PC-9 (cell line): Measurements from ENCODE around the gene MAPKBP1. TPM values are rescaled to one million over a fixed set of nuclear protein-coding genes. Genes with fewer than 3 reads are reported as not detected.

Experiments used
- BruUV-seq: library from RNA; stranded (reverse); fragments of 400-500 nt; replicated peaks from 2 replicates; lab custom pipeline; 2021; lab: Mats Ljungman, UMichigan
- CTCF ChIA-PET: fragments of 300-600 bp; sonication (Branson Sonifier 250); formaldehyde crosslinking; loops from one replicate; lab custom pipeline; 2022; ENCODE audit warnings: antibody characterized with exemption; lab: Charles Lee
- POLR2A ChIA-PET: fragments of 300-600 bp; sonication (Branson Sonifier 250); formaldehyde crosslinking; loops from one replicate; lab custom pipeline; 2022; ENCODE audit warnings: antibody characterized with exemption; ENCODE audit not compliant: unreplicated experiment; lab: Charles Lee
- DNase-seq, 2 experiments: peaks; one replicate each; pipeline versions ENCODE4 v3.0.0 to v3.0.0-alpha.2; 2015 to 2022; ENCODE audit warnings: mixed read lengths in 1 of 2
- H2AFZ ChIP-seq: fragments of 200-600 bp; sonication (generic); 2 replicates; pipeline ENCODE4 v1.8.1; 2017; ENCODE audit warnings: antibody characterized with exemption
- H3F3A ChIP-seq: fragments of 200-600 bp; sonication (generic); 2 replicates; pipeline ENCODE4 v1.8.1; 2017; ENCODE audit warnings: antibody characterized with exemption, mild to moderate bottlenecking, low read depth; ENCODE audit not compliant: insufficient read depth
- H3K27ac ChIP-seq: fragments of 200-600 bp; sonication (generic); 2 replicates; pipeline ENCODE4 v1.6.1; 2016; ENCODE audit warnings: mixed run types
- H3K27me3 ChIP-seq: fragments of 200-600 bp; sonication (generic); 2 replicates; pipeline ENCODE4 v1.6.1; 2016; ENCODE audit warnings: low read depth, mixed run types; ENCODE audit not compliant: insufficient read depth
- H3K36me3 ChIP-seq: fragments of 200-600 bp; sonication (generic); 2 replicates; pipeline ENCODE4 v1.6.1; 2016; ENCODE audit warnings: low read depth, mixed run types
- H3K4me1 ChIP-seq: fragments of 200-600 bp; sonication (generic); replicated peaks from 2 replicates; pipeline ENCODE4 v1.6.1; 2016; ENCODE audit warnings: mixed run types; ENCODE audit not compliant: insufficient read depth
- H3K4me2 ChIP-seq: fragments of 200-600 bp; sonication (generic); 2 replicates; pipeline ENCODE4 v1.6.1; 2017; ENCODE audit warnings: mixed run types
- H3K4me3 ChIP-seq: fragments of 200-600 bp; sonication (generic); 2 replicates; pipeline ENCODE4 v1.6.1; 2016; ENCODE audit warnings: mixed run types
- H3K79me2 ChIP-seq: fragments of 200-600 bp; sonication (generic); 2 replicates; pipeline ENCODE4 v1.6.1; 2017; ENCODE audit warnings: low read depth, mixed run types
- H3K9me2 ChIP-seq: fragments of 200-600 bp; sonication (generic); 2 replicates; pipeline ENCODE4 v1.8.1; 2017; ENCODE audit warnings: mild to moderate bottlenecking; ENCODE audit not compliant: insufficient read depth
- H3K9me3 ChIP-seq: fragments of 200-600 bp; sonication (generic); 2 replicates; pipeline ENCODE4 v1.8.1; 2016; ENCODE audit warnings: low read depth; ENCODE audit not compliant: insufficient read depth
- H4K20me1 ChIP-seq: fragments of 200-600 bp; sonication (generic); 2 replicates; pipeline ENCODE4 v1.8.1; 2017; ENCODE audit not compliant: insufficient read depth
- CTCF ChIP-seq: fragments of 200-600 bp; sonication (generic); conservative IDR thresholded peaks from 2 replicates; pipeline ENCODE4 v1.6.1; 2017; ENCODE audit warnings: mixed run types, antibody characterized with exemption, mild to moderate bottlenecking, moderate library complexity
- EZH2 ChIP-seq: fragments of 200-600 bp; sonication (generic); IDR thresholded peaks from 2 replicates; pipeline ENCODE4 v1.8.0; 2017; ENCODE audit warnings: antibody characterized with exemption, low read depth
- intact Hi-C: fragments of 100-400 bp; cut with micrococcal nuclease; formaldehyde crosslinking; loops from one replicate; pipeline ENCODE4 v1.10.0; 2022; ENCODE audit not compliant: unreplicated experiment
- total RNA-seq: library from RNA; stranded (reverse); gene quantifications from 2 replicates; pipeline ENCODE4 v1.2.3, GENCODE V29; 2021

Gene MAPKBP1
- total RNA-seq, 1 experiment from 2014 or later: 22.9 TPM

- ChIA-PET POLR2A (no interaction called here), CTCF (interaction anchor here (0.7 to 0.8 kb wide), 2 partner anchors 22 to 202 kb away, joined by 4 read pairs; no protein-coding TSS in a partner anchor)
- Histone ChIP-seq H3K4me3 (no peak overlapping the region), H3K27ac (no peak overlapping the region), H3F3A (no peaks in the 10 kb centered on the region), H3K9me3 (no peaks in the 10 kb centered on the region), H3K9me2 (no peaks in the 10 kb centered on the region), H3K79me2 (peaks cover 12% of the 10 kb centered on the region; the same call in 1 of the 2 replicates), H2AFZ (no peak overlapping the region), H3K4me1 (peaks cover 8% of the 10 kb centered on the region), H3K27me3 (no peaks in the 10 kb centered on the region), H3K4me2 (no peak overlapping the region), H4K20me1 (no peaks in the 10 kb centered on the region), H3K36me3 (no peaks in the 10 kb centered on the region)
- TF ChIP-seq EZH2 (no peak), CTCF (no peak)
- BruUV-seq: no TSS peak
- intact Hi-C loops: no loop called here
- no peak for DNase-seq
Observed at GRCh38 chr15:41780727-41781126, 6.4 kb downstream of the MAPKBP1 start.

GRCh38 chr15:41782371-41783282 lies 8.3 kb downstream of the MAPKBP1 start:
- H3K4me3 ChIP-seq: no peak overlapping the region
- H4K20me1 ChIP-seq: no peaks in the 10 kb centered on the region
- no peaks in the 10 kb centered on the region for H3K36me3 ChIP-seq
- no peak for DNase-seq
- H3K27me3 ChIP-seq: no peaks in the 10 kb centered on the region
- no peaks in the 10 kb centered on the region for H3K9me3 ChIP-seq
- no peak overlapping the region for H3K4me2 ChIP-seq
- H2AFZ ChIP-seq: no peak overlapping the region
- intact Hi-C loops: no loop called here
- no peaks in the 10 kb centered on the region for H3K79me2 ChIP-seq
- no peak overlapping the region for H3K27ac ChIP-seq
- no peaks in the 10 kb centered on the region for H3K4me1 ChIP-seq
- ChIA-PET POLR2A (no interaction called here), CTCF (no interaction called here)
- TF ChIP-seq CTCF: no peak
- TF ChIP-seq EZH2: no peak
- no TSS peak for BruUV-seq
- H3F3A ChIP-seq: no peaks in the 10 kb centered on the region
- no peaks in the 10 kb centered on the region for H3K9me2 ChIP-seq

- ChIA-PET CTCF (no interaction called here), POLR2A (no interaction called here)
- TF ChIP-seq CTCF (no peak), EZH2 (no peak)
- Histone ChIP-seq H4K20me1 (no peaks in the 10 kb centered on the region), H3K9me2 (no peaks in the 10 kb centered on the region), H3K79me2 (no peaks in the 10 kb centered on the region), H3K27me3 (no peaks in the 10 kb centered on the region), H3K4me3 (no peak overlapping the region), H2AFZ (no peak overlapping the region), H3K27ac (no peak overlapping the region), H3F3A (no peaks in the 10 kb centered on the region), H3K36me3 (no peaks in the 10 kb centered on the region), H3K9me3 (no peaks in the 10 kb centered on the region), H3K4me2 (no peak overlapping the region), H3K4me1 (no peaks in the 10 kb centered on the region)
- no TSS peak for BruUV-seq
- DNase-seq: no peak
- intact Hi-C loops: no loop called here
Observed at GRCh38 chr15:41783296-41783695, 9.0 kb downstream of the MAPKBP1 start.
